Activated CD4-positive, alpha-beta T cell treated with anti-CD3 and anti-CD28 coated beads, Interleukin-2, amount 50 U/mL, for 24 hours (primary cell): ENCODE measurements around the gene ASB15.

Experiments used
- DNase-seq, 2 donors: peaks; one replicate each; pipeline ENCODE4 v3.0.0-alpha.2; 2020; ENCODE audit warnings: low read depth in 1 of 2, low spot score in 1 of 2

Gene ASB15

GRCh38 chr7:123662293-123662692 lies 60.7 kb downstream of the ASB15 start:
- no peak for DNase-seq

- no peak for DNase-seq
Observed at GRCh38 chr7:123662755-123663154, 61.1 kb downstream of the ASB15 start.

- no peak for DNase-seq
Observed at GRCh38 chr7:123663200-123663599, 61.6 kb downstream of the ASB15 start.

- no peak for DNase-seq
Observed at GRCh38 chr7:123665157-123665556, 63.5 kb downstream of the ASB15 start.

GRCh38 chr7:123665896-123666295 lies 64.3 kb downstream of the ASB15 start:
- no peak for DNase-seq

- DNase-seq = no peak
Observed at GRCh38 chr7:123666492-123666891, 64.9 kb downstream of the ASB15 start.

- DNase-seq = no peak
Observed at GRCh38 chr7:123669485-123669884, 67.9 kb downstream of the ASB15 start.

GRCh38 chr7:123673137-123673732 lies 71.6 kb downstream of the ASB15 start:
- no peak for DNase-seq

GRCh38 chr7:123673752-123674398 lies 72.3 kb downstream of the ASB15 start:
- DNase-seq = no peak

- DNase-seq = no peak
Observed at GRCh38 chr7:123674399-123675180, 73.0 kb downstream of the ASB15 start.

GRCh38 chr7:123675181-123675473 lies 73.5 kb downstream of the ASB15 start:
- DNase-seq = no peak

GRCh38 chr7:123677061-123677715 lies 75.6 kb downstream of the ASB15 start:
- no peak for DNase-seq

- no peak for DNase-seq
Observed at GRCh38 chr7:123679614-123680013, 78.0 kb downstream of the ASB15 start.

- DNase-seq = no peak
Observed at GRCh38 chr7:123680580-123680979, 79.0 kb downstream of the ASB15 start.

GRCh38 chr7:123681561-123681960 lies 79.9 kb downstream of the ASB15 start:
- DNase-seq = no peak

- no peak for DNase-seq
Observed at GRCh38 chr7:123682690-123683089, 81.1 kb downstream of the ASB15 start.

GRCh38 chr7:123687161-123687560 lies 85.5 kb downstream of the ASB15 start:
- DNase-seq = no peak

- DNase-seq = no peak
Observed at GRCh38 chr7:123687727-123688126, 86.1 kb downstream of the ASB15 start.
